DOHH2 (cell line): Measurements from ENCODE around the gene MINAR1.

Experiments
- EZH2phosphoT487 ChIP-seq: fragments of 200-600 bp; sonication (generic); IDR thresholded peaks from 2 replicates; pipeline ENCODE4 v1.6.1; 2017; ENCODE audit warnings: borderline replicate concordance, mild to moderate bottlenecking, antibody characterized with exemption, low read length, moderate library complexity, mixed read lengths
- TF ChIP-seq, protein P1 (sequence below): fragments of 200-600 bp; sonication (generic); IDR thresholded peaks from one replicate; pipeline ENCODE4 v1.5.1; 2014; ENCODE audit warnings: antibody characterized with exemption, mild to moderate bottlenecking, low read depth, low read length; ENCODE audit not compliant: poor library complexity, severe bottlenecking

DNA sequence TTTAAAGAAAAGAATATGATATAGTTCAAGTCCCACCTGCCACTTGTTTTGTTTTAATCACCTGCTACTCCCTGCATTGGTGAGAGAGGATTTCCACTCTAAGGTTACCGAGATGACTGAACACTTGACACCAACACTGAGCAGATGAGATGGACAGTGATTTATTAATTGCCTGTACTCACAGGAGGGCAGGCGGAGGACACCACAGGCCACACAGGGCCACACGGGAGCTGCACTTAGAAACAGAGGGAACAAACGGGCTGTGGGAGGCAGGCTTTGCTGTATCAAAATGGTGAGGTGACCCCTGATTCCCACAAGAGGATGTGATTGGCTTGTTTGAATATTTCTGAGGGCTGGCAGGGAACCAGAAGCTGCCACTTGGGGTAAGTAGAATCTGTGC, 10.8 kb downstream of the MINAR1 start:
- TF ChIP-seq, protein P1, sequence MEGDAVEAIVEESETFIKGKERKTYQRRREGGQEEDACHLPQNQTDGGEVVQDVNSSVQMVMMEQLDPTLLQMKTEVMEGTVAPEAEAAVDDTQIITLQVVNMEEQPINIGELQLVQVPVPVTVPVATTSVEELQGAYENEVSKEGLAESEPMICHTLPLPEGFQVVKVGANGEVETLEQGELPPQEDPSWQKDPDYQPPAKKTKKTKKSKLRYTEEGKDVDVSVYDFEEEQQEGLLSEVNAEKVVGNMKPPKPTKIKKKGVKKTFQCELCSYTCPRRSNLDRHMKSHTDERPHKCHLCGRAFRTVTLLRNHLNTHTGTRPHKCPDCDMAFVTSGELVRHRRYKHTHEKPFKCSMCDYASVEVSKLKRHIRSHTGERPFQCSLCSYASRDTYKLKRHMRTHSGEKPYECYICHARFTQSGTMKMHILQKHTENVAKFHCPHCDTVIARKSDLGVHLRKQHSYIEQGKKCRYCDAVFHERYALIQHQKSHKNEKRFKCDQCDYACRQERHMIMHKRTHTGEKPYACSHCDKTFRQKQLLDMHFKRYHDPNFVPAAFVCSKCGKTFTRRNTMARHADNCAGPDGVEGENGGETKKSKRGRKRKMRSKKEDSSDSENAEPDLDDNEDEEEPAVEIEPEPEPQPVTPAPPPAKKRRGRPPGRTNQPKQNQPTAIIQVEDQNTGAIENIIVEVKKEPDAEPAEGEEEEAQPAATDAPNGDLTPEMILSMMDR = no peak
- no peak for TF ChIP-seq EZH2phosphoT487
